ENCODE results near the gene FAM13A. TPM values are rescaled to one million over a fixed set of nuclear protein-coding genes. Genes with fewer than 3 reads are reported as not detected.

The FAM13A gene
- polyA plus RNA-seq, 1 donor from 2014 or later: 4.0 TPM

DNA sequence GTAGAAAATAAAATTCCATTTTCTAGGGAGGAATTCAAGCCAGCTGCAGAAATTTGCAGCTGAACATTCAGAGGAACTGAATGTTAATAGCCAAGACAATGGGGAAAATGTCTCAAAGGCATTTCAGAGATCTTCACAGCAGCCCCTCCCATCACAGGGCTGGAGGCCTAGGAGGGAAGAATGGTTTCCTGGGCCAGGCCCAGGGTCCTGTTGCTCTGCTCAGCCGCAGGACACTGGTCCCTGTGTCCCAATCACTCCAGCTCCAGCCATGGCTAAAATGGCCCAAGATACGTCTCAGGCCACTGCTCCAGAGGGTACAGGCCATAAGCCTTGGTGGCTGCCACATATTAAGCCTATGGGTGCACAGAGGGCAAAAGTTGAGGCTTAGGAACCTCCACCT is 20.4 kb downstream of the FAM13A start:
- H3K9ac ChIP-seq (ENCODE audit: low read length): no peak overlapping the region

DNA sequence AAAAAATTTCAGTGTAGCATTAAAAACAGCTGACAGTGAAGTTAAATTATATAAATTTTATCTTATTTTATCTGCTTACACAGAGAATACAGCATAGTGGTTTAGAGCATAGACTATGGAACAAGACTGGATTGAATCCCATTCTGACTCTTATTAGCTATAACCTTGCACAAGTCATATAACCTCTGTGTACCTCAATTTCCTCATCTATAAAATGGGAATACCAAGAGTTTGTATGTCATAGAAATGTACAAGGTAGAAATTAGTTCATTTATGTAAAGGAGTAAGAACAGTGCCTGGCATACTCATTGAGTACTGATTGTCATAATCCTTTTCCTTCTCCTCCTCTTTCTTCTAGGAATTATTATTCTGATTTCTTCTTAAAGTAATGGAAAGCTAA is 25.7 kb downstream of the FAM13A start:
- H3K9ac ChIP-seq (ENCODE audit: low read length): no peak overlapping the region
- no peak overlapping the region for H2AFZ ChIP-seq (ENCODE audit: low read depth, low read length)
- H3F3A ChIP-seq (ENCODE audit: insufficient read depth, low read length, poor library complexity, severe bottlenecking): no peaks in the 10 kb centered on the region
- H3K27ac ChIP-seq (ENCODE audit: low read length): no peak overlapping the region
- H3K9me3 ChIP-seq (ENCODE audit: low read length): no peaks in the 10 kb centered on the region
- no peak overlapping the region for H3K4me2 ChIP-seq (ENCODE audit: low read length)
- H4K20me1 ChIP-seq (ENCODE audit: insufficient read depth): no peaks in the 10 kb centered on the region
- no peaks in the 10 kb centered on the region for H3K27me3 ChIP-seq (ENCODE audit: insufficient read depth, low read depth, low read length)
- TF ChIP-seq RAD21 (conservative IDR thresholded peaks at IDR 0.05) (no peak), POLR2AphosphoS5 (IDR thresholded peaks at IDR 0.05) (no peak), SMC3 (conservative IDR thresholded peaks at IDR 0.05; ENCODE audit: poor library complexity) (no peak), EZH2 (IDR thresholded peaks at IDR 0.05; ENCODE audit: borderline replicate concordance, insufficient read depth, low read length, poor library complexity, severe bottlenecking) (no peak), TAF1 (IDR thresholded peaks at IDR 0.05; ENCODE audit: low read depth) (no peak), EP300 (conservative IDR thresholded peaks at IDR 0.05; ENCODE audit: poor library complexity, severe bottlenecking) (no peak), MXI1 (conservative IDR thresholded peaks at IDR 0.05; ENCODE audit: poor library complexity, severe bottlenecking) (no peak)
- TF ChIP-seq, protein P1, sequence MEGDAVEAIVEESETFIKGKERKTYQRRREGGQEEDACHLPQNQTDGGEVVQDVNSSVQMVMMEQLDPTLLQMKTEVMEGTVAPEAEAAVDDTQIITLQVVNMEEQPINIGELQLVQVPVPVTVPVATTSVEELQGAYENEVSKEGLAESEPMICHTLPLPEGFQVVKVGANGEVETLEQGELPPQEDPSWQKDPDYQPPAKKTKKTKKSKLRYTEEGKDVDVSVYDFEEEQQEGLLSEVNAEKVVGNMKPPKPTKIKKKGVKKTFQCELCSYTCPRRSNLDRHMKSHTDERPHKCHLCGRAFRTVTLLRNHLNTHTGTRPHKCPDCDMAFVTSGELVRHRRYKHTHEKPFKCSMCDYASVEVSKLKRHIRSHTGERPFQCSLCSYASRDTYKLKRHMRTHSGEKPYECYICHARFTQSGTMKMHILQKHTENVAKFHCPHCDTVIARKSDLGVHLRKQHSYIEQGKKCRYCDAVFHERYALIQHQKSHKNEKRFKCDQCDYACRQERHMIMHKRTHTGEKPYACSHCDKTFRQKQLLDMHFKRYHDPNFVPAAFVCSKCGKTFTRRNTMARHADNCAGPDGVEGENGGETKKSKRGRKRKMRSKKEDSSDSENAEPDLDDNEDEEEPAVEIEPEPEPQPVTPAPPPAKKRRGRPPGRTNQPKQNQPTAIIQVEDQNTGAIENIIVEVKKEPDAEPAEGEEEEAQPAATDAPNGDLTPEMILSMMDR (IDR thresholded peaks at IDR 0.05; ENCODE audit: poor library complexity, severe bottlenecking): no peak
- TF ChIP-seq, protein P2, sequence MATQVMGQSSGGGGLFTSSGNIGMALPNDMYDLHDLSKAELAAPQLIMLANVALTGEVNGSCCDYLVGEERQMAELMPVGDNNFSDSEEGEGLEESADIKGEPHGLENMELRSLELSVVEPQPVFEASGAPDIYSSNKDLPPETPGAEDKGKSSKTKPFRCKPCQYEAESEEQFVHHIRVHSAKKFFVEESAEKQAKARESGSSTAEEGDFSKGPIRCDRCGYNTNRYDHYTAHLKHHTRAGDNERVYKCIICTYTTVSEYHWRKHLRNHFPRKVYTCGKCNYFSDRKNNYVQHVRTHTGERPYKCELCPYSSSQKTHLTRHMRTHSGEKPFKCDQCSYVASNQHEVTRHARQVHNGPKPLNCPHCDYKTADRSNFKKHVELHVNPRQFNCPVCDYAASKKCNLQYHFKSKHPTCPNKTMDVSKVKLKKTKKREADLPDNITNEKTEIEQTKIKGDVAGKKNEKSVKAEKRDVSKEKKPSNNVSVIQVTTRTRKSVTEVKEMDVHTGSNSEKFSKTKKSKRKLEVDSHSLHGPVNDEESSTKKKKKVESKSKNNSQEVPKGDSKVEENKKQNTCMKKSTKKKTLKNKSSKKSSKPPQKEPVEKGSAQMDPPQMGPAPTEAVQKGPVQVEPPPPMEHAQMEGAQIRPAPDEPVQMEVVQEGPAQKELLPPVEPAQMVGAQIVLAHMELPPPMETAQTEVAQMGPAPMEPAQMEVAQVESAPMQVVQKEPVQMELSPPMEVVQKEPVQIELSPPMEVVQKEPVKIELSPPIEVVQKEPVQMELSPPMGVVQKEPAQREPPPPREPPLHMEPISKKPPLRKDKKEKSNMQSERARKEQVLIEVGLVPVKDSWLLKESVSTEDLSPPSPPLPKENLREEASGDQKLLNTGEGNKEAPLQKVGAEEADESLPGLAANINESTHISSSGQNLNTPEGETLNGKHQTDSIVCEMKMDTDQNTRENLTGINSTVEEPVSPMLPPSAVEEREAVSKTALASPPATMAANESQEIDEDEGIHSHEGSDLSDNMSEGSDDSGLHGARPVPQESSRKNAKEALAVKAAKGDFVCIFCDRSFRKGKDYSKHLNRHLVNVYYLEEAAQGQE (IDR thresholded peaks at IDR 0.05; ENCODE audit: borderline replicate concordance): no peak
- no peaks in the 10 kb centered on the region for H3K79me2 ChIP-seq (replicated peaks; ENCODE audit: insufficient read depth, low read length)
- no peaks in the 10 kb centered on the region for H3K9me2 ChIP-seq (ENCODE audit: insufficient read depth, low read length)
- no peaks in the 10 kb centered on the region for H3K36me3 ChIP-seq (ENCODE audit: insufficient read depth, low read length)
- H3K4me3 ChIP-seq (ENCODE audit: low read length): no peak overlapping the region

More for the DNA sequence above, 20.4 kb downstream of the FAM13A start:
- Histone ChIP-seq H3K27ac (ENCODE audit: low read length) (no peak overlapping the region), H2AFZ (ENCODE audit: low read depth, low read length) (no peak overlapping the region), H3K9me3 (ENCODE audit: low read length) (no peaks in the 10 kb centered on the region), H3K4me2 (ENCODE audit: low read length) (no peak overlapping the region), H3K9me2 (ENCODE audit: insufficient read depth, low read length) (no peaks in the 10 kb centered on the region), H3F3A (ENCODE audit: insufficient read depth, low read length, poor library complexity, severe bottlenecking) (no peaks in the 10 kb centered on the region), H3K27me3 (ENCODE audit: insufficient read depth, low read depth, low read length) (no peaks in the 10 kb centered on the region), H4K20me1 (ENCODE audit: insufficient read depth) (no peaks in the 10 kb centered on the region), H3K4me3 (ENCODE audit: low read length) (no peak overlapping the region), H3K36me3 (ENCODE audit: insufficient read depth, low read length) (no peaks in the 10 kb centered on the region), H3K79me2 (replicated peaks; ENCODE audit: insufficient read depth, low read length) (no peaks in the 10 kb centered on the region)
- TF ChIP-seq EZH2 (IDR thresholded peaks at IDR 0.05; ENCODE audit: borderline replicate concordance, insufficient read depth, low read length, poor library complexity, severe bottlenecking) (no peak), MXI1 (conservative IDR thresholded peaks at IDR 0.05; ENCODE audit: poor library complexity, severe bottlenecking) (no peak), SMC3 (conservative IDR thresholded peaks at IDR 0.05; ENCODE audit: poor library complexity) (no peak), TAF1 (IDR thresholded peaks at IDR 0.05; ENCODE audit: low read depth) (no peak)
